ENCODE measurements around the gene YTHDC2. TPM values are rescaled to one million over a fixed set of nuclear protein-coding genes. Genes with fewer than 3 reads are reported as not detected.

The YTHDC2 gene
- total and polyA plus RNA-seq, 2 of the 13 experiments (the other 11 are each of a cell fraction or from before 2014, with no cell fraction given), result 6.7 to 17.8 TPM

- no peaks in the 10 kb centered on the region for H3K9me3 ChIP-seq (ENCODE audit: low read length)
- H3K4me2 ChIP-seq (ENCODE audit: low read depth, low read length), result no peak overlapping the region
- intact Hi-C loops (cut with micrococcal nuclease; ENCODE audit: unreplicated experiment) (loop anchor here (1.0 to 2.0 kb wide), 4 partner anchors 64 to 515 kb away; no protein-coding TSS in a partner anchor), in situ Hi-C loops (cut with HindIII; ENCODE audit: extremely low pct_ligation_motif_present, low pct_unique_long_range_greater_than_20kb) (loop anchor here (5.0 to 25.0 kb wide), 2 partner anchors 134 to 474 kb away; no protein-coding TSS in a partner anchor)
- H3K36me3 ChIP-seq (replicated peaks in 1 of 2; ENCODE audit: control insufficient read depth in 1 of 2, insufficient read depth in 2 of 2, low read length in 2 of 2), result no peaks in the 10 kb centered on the region
- no peak overlapping the region for H3K9ac ChIP-seq (ENCODE audit: insufficient read depth, low read depth, low read length)
- peaks cover 33% of the 10 kb centered on the region for H3K4me1 ChIP-seq (ENCODE audit: insufficient read depth, low read length)
- no TSS peak for BruUV-seq (replicated peaks)
- ChIA-PET POLR2A (no interaction called here), CTCF (ENCODE audit: low intra/inter-chr PET ratio, low total read pairs) (interaction anchor here (1.4 to 1.6 kb wide), 2 partner anchors 63 to 132 kb away, joined by 8 read pairs; no protein-coding TSS in a partner anchor)
- H3K27me3 ChIP-seq (ENCODE audit: control insufficient read depth in 1 of 2, insufficient read depth in 2 of 2, low read length in 2 of 2), result no peaks in the 10 kb centered on the region; a peak in 1 of 5 replicates
- TF ChIP-seq SMC3 (IDR thresholded peaks at IDR 0.05; ENCODE audit: low read length) (peak; percentile 48), AKAP8 (CRISPR knock-in tag; IDR thresholded peaks at IDR 0.05) (no peak), STAG1 (CRISPR knock-in tag; IDR thresholded peaks at IDR 0.05) (peak; percentile 74), RAD21 (CRISPR knock-in tag; IDR thresholded peaks at IDR 0.05) (0 out of 2 replicates have a peak, but pooled peaks have one; percentile 29), MIXL1 (CRISPR knock-in tag; IDR thresholded peaks at IDR 0.05) (0 out of 2 replicates have a peak, but pooled peaks have one; percentile 31), ARID3A (IDR thresholded peaks at IDR 0.05; ENCODE audit: low read depth, low read length) (peak; percentile 70; the same call in 1 of the 2 replicates), NR3C1 (CRISPR knock-in tag; IDR thresholded peaks at IDR 0.05) (no peak)
- TF ChIP-seq, protein P1, sequence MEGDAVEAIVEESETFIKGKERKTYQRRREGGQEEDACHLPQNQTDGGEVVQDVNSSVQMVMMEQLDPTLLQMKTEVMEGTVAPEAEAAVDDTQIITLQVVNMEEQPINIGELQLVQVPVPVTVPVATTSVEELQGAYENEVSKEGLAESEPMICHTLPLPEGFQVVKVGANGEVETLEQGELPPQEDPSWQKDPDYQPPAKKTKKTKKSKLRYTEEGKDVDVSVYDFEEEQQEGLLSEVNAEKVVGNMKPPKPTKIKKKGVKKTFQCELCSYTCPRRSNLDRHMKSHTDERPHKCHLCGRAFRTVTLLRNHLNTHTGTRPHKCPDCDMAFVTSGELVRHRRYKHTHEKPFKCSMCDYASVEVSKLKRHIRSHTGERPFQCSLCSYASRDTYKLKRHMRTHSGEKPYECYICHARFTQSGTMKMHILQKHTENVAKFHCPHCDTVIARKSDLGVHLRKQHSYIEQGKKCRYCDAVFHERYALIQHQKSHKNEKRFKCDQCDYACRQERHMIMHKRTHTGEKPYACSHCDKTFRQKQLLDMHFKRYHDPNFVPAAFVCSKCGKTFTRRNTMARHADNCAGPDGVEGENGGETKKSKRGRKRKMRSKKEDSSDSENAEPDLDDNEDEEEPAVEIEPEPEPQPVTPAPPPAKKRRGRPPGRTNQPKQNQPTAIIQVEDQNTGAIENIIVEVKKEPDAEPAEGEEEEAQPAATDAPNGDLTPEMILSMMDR (CRISPR knock-in tag; IDR thresholded peaks at IDR 0.05), result peak; percentile 59
- TF ChIP-seq, protein P2, sequence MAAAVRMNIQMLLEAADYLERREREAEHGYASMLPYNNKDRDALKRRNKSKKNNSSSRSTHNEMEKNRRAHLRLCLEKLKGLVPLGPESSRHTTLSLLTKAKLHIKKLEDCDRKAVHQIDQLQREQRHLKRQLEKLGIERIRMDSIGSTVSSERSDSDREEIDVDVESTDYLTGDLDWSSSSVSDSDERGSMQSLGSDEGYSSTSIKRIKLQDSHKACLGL (CRISPR knock-in tag; IDR thresholded peaks at IDR 0.05), result no peak
- H3K79me2 ChIP-seq (ENCODE audit: insufficient read depth, low read length), result peaks cover 14% of the 10 kb centered on the region
- FAIRE-seq (no peak), ATAC-seq (no peak), DNase-seq (ENCODE audit: low spot score) (peak; percentile 50)
- no peaks in the 10 kb centered on the region for H4K20me1 ChIP-seq (ENCODE audit: insufficient read depth, low read length)
- H3K4me3 ChIP-seq (replicated peaks in 1 of 3; ENCODE audit: insufficient read depth in 1 of 3, low read depth in 2 of 3, low read length in 3 of 3), result no peak overlapping the region
- H2AFZ ChIP-seq (ENCODE audit: low read length), result no peak overlapping the region
- 36% methylated on average over 6 of the region's 6 CpGs for WGBS (ENCODE audit: low lambda C conversion rate)
- no peak overlapping the region for H3K27ac ChIP-seq (ENCODE audit: extremely low read length, insufficient read depth, low read length)
These were observed 2.5 kb upstream of the YTHDC2 start for GRCh38 chr5:113510836-113511451.

Measured in HepG2 (cell line).